Iris pigment epithelial cell (primary cell): ENCODE measurements around the gene PAGE2B.
"Not testable (repeated sequence)": the region's sequence is repeated elsewhere in the genome, so short reads cannot be mapped to it uniquely, and the experiment has no call there.

Experiments
- DNase-seq: peaks from one replicate; pipeline ENCODE4 v3.0.0-alpha.2; 2011; ENCODE audit warnings: low read depth

PAGE2B gene

DNA sequence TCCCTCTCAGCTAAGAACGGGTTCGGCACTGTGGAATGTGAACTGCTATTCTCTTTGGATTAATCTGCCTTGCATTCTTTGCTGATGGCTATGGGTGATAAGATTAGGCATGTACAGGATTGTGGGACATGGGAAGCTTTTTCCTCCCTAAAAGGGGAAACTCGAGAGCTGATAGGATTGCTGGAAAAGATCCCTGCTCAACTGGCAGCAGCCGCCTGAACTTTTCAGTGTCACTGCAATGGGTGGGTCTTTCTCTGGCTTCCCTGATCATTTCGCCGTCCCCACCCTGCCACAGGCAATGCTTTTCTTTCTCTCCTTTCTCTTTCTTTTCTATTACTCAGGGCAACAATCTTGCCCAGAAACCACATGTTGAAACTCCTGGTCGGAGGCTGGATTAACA is 34.5 kb downstream of the PAGE2B start:
- no peak for DNase-seq

DNA sequence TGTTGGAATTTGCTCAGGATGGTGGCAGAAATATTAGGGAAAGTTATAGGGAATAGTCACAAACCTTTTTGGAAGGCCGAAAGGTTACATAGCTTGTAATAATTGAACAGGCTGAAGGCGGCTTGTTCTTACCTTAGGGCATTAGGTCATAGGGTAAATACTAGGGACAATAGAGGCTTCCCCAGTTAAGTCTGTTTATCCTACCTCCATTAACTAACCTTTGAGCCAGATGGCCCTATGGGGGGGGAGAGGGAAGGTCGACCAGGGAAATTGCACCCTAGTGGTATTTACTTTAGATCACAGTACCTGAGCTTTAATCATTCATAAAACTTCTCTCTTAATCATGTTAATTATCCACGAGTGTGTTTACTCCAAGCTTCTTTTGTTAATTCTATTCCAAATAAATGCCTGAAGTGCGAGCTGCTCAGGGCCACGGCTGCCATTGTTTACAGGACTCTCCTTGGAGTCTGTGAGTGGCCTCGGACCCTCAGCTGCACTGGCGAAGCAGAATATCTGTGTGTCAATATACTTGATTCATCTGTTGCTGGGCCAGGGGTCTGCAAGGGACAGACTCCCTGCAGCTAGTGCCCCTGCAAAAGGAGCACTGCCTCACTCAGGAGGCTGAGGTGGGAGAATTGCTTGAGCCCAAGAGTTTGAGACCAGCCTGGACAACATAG is 36.9 kb downstream of the PAGE2B start:
- DNase-seq, result no peak

GRCh38 chrX:55116589-55116988 is 41.8 kb downstream of the PAGE2B start:
- DNase-seq, result not testable (repeated sequence)

DNA sequence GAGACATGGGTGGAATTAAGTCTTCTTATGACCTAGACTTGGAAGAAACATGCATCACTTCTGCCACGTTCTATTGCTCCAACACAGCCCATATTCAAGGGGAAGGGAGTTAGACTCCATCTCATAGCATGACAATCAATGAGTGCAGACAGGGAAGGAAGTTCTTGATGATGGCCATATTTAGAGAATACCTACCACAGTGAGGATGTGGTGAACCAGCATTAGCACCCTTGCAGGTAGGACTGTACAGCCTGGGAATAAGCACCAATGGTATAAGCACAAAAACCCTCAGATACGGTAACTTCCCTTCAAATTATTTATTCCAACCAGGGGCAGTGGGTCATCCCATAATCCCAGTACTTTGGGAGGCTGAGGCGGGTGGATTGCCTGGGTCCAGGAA is 43.7 kb downstream of the PAGE2B start:
- DNase-seq, result no peak

GRCh38 chrX:55119271-55119670 is 44.4 kb downstream of the PAGE2B start:
- no peak for DNase-seq

DNA sequence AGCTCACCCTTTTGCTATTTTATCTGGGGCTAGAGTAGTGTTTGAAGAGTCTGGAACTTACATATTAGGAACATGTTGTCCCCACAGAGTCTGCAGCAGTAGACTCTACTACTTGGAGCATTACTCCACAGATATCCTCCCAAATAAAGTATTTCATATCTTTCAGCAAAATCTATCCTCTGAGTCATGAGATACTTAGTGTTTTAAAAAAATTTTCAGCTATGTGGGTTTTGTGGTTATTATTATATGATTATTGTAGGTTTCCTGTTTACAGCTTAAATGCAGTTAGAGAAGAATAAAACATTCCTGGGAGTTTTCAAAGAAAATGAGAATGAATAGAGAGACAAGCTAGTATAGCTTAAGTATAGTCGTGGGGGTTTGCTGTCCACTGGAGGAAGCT is 44.9 kb downstream of the PAGE2B start:
- peak; percentile 38 for DNase-seq

DNA sequence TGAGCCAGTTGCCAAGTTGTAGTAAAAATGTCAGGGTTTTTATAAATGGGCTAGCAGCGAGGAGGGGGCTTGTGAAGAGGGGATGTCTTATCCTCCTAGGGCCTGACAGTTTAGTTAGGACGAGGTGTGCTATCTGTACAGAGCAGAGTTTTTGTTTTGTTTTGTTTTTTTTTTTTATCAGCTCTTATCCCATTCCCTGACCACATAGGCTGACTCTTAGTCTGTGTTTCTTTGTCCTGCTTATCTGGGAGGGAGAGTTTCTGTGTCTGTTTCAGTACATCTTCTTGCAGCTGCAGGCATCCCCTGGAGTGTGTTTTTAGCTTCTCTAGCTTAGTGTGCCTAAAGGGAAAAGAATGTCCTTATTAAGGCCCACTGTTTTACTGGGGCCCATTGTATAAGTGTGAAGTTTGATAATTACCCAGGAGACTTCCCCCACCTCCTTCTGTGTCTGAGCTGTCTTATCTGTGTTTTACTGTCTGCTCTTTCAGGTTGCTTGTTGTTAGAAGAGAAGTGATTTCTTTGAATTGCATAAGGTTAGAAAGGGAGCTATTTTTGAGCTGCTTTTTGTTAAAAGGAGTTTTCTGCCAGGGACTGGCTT is 46.0 kb downstream of the PAGE2B start:
- DNase-seq, result peak; percentile 28

DNA sequence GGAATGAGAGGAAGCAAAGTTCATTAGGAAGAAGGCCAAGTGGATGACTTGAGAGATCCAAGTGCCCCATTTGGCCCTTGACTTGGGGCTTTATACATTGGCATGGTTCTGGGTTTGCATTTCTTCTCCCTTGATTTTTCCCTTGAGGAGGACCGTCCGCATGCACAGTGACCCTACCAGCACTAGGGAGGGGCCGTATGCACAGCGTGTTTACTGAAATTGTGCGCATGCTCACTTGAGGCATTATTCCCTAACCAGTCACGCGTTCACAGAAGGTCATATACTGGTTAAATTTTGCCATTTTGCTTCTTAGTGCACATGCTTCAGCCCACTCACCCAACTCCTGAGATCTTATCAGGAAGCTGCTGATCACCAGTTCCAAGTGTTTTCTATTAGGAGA is 49.1 kb downstream of the PAGE2B start:
- DNase-seq, result no peak

DNA sequence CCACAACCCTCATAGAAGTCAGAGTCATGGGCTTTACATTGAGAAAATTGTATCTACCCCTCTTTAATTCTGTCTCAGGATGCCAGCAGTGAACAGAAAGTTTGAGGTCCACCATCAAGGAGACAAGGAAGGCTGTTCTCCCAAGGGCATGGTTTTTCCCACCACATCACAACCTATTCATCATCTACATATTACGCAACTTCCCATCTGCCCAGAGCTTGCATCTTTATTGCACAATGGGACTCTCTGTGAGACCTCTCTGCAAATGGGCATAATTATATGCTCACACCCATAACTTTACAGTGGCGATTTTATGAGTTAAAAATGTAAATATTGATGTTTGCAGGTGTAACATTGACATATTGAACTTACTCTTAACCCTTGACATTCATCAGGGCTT is 52.9 kb downstream of the PAGE2B start:
- peak; percentile 34 for DNase-seq
